Lung (tissue), 12 donors: ENCODE measurements around the gene CDH13. TPM values are rescaled to one million over a fixed set of nuclear protein-coding genes. Genes with fewer than 3 reads are reported as not detected.

Experiments used
- ATAC-seq: fragments of 200-7000 bp; cut with Tn5 transposase; one replicate; pipeline ENCODE4 v1.9.1; 2020; ENCODE audit warnings: moderate number of reproducible peaks; ENCODE audit not compliant: insufficient read depth, low FRiP score
- DNase-seq, 3 donors: peaks; one replicate each; pipeline ENCODE4 v3.0.0-alpha.2; 2013 to 2017
- H3K27ac ChIP-seq, 2 donors: one replicate each; pipeline ENCODE4 v1.5.1; 2013; ENCODE audit warnings: mild to moderate bottlenecking in 2 of 2, moderate library complexity in 2 of 2, control low read depth in 1 of 2, inconsistent platforms in 1 of 2, low read depth in 1 of 2, low read length in 1 of 2
- H3K27me3 ChIP-seq, 3 donors: one replicate each; pipeline ENCODE4 v1.5.1; 2013; ENCODE audit warnings: low read length in 2 of 3; ENCODE audit not compliant: control insufficient read depth in 3 of 3, insufficient read depth in 3 of 3
- H3K36me3 ChIP-seq, 4 donors: one replicate each; pipeline ENCODE4 v1.5.1; 2013; ENCODE audit warnings: low read length in 4 of 4, mild to moderate bottlenecking in 1 of 4, moderate library complexity in 1 of 4; ENCODE audit not compliant: control insufficient read depth in 4 of 4, insufficient read depth in 4 of 4
- H3K4me1 ChIP-seq, 5 donors: one replicate each; pipeline ENCODE4 v1.5.1; 2013; ENCODE audit warnings: low read length in 5 of 5, mild to moderate bottlenecking in 2 of 5, moderate library complexity in 1 of 5; ENCODE audit not compliant: control insufficient read depth in 5 of 5, insufficient read depth in 5 of 5
- H3K4me3 ChIP-seq: one replicate; pipeline ENCODE4 v1.5.1; 2013; ENCODE audit warnings: mild to moderate bottlenecking, control low read depth, moderate library complexity
- H3K9ac ChIP-seq, 2 donors: one replicate each; pipeline ENCODE4 v1.5.1; 2013; ENCODE audit warnings: low read length in 2 of 2, control low read depth in 1 of 2; ENCODE audit not compliant: insufficient read depth in 1 of 2
- H3K9me3 ChIP-seq, 4 donors: one replicate each; pipeline ENCODE4 v1.5.1; 2013; ENCODE audit warnings: low read length in 3 of 4, mild to moderate bottlenecking in 1 of 4, moderate library complexity in 1 of 4; ENCODE audit not compliant: control insufficient read depth in 4 of 4, insufficient read depth in 3 of 4
- WGBS, 2 donors: extraction: QIAGEN DNeasy Blood & Tissue Kit; methylation state at CpG; one replicate each; pipeline ENCODE4 v1.1.7; 2013; 5-methylcytosine and 5-hydroxymethylcytosine counted together
- polyA plus RNA-seq, 2 donors: library from polyadenylated mRNA; stranded (reverse); fragments of 200-250 nt; gene quantifications; one replicate each; pipeline ENCODE4 v1.2.1, GENCODE V29; 2013
- total RNA-seq, 2 donors: library from RNA; depleted of rRNA in 1 of 2; stranded (reverse); fragments of >200 nt in 1 of 2; gene quantifications; one replicate each; pipeline ENCODE4 v1.2.1, GENCODE V29; 2014 to 2021
- TF ChIP-seq, protein P1 (sequence below): IDR thresholded peaks from 2 replicates; pipeline ENCODE4 v1.5.1; 2012; ENCODE audit warnings: mild to moderate bottlenecking; ENCODE audit errors: control extremely low read depth, extremely low read depth
- donor health status: control.
- donor health status: control.
- donor health status: Bipolar disorder and iron deficiency.
- donor health status: healthy.
- donor health status: DM: yes; HTN: yes; CAD: no.

CDH13 gene
- total and polyA plus RNA-seq, 4 donors: 2.1 to 12.3 (median 7.3) TPM

DNA sequence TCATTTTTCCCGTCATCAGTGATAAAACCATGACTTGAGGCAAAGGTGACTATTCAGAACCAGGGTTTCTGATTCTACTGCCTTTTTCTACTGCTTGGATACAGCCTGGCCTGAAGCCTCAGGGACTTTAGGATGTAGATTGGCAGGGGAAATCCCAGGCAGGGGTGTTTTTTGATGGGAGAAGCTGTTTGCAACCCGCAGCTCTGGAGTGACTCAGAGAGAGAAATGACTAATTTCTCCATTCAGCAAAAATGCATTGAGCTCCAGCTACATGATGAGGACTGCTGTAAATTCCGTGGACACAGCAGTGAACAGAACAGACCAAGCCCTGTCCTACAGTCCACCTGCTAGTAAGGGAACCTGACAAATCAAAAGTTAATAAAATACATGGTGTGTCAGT is 560.6 kb downstream of the CDH13 start:
- WGBS, 2 donors: 70 to 82% methylated on average over 3 of the region's 3 CpGs
- TF ChIP-seq, protein P1, sequence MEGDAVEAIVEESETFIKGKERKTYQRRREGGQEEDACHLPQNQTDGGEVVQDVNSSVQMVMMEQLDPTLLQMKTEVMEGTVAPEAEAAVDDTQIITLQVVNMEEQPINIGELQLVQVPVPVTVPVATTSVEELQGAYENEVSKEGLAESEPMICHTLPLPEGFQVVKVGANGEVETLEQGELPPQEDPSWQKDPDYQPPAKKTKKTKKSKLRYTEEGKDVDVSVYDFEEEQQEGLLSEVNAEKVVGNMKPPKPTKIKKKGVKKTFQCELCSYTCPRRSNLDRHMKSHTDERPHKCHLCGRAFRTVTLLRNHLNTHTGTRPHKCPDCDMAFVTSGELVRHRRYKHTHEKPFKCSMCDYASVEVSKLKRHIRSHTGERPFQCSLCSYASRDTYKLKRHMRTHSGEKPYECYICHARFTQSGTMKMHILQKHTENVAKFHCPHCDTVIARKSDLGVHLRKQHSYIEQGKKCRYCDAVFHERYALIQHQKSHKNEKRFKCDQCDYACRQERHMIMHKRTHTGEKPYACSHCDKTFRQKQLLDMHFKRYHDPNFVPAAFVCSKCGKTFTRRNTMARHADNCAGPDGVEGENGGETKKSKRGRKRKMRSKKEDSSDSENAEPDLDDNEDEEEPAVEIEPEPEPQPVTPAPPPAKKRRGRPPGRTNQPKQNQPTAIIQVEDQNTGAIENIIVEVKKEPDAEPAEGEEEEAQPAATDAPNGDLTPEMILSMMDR: no peak

DNA sequence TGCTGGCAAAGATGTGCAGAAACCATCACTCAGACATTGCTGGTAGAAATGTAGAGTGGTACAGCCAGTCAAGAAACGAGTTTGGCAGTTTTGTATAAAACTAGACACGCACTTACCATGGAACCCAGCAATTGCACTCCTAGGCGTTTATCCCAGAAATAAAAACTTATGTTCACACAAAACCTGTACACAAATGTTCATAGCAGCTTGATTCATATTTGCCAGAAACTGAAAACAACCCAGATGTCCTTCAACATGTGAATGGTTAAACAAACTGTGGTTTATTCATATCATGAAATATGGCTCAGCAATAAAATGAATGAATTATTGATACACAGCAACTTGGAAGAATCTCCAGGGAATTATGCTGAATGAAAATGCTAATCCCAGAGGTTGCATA is 570.0 kb downstream of the CDH13 start:
- H3K4me1 ChIP-seq: no peaks in the 10 kb centered on the region
- no peaks in the 10 kb centered on the region for H3K36me3 ChIP-seq
- no peak for ATAC-seq
- no peaks in the 10 kb centered on the region for H3K9me3 ChIP-seq
- no peak for DNase-seq
- WGBS, 2 donors: 84 to 86% methylated on average over 3 of the region's 3 CpGs
- H3K27me3 ChIP-seq: no peaks in the 10 kb centered on the region
- H3K9ac ChIP-seq: no peak overlapping the region
- TF ChIP-seq, protein P1: no peak
- H3K4me3 ChIP-seq: no peak overlapping the region
- no peak overlapping the region for H3K27ac ChIP-seq

More for the DNA sequence above, 560.6 kb downstream of the CDH13 start:
- Histone ChIP-seq H3K27me3 (no peaks in the 10 kb centered on the region), H3K4me3 (no peak overlapping the region), H3K36me3 (no peaks in the 10 kb centered on the region), H3K27ac (no peak overlapping the region), H3K4me1 (no peaks in the 10 kb centered on the region), H3K9ac (no peak overlapping the region), H3K9me3 (no peaks in the 10 kb centered on the region)
- no peak for ATAC-seq
- no peak for DNase-seq

DNA sequence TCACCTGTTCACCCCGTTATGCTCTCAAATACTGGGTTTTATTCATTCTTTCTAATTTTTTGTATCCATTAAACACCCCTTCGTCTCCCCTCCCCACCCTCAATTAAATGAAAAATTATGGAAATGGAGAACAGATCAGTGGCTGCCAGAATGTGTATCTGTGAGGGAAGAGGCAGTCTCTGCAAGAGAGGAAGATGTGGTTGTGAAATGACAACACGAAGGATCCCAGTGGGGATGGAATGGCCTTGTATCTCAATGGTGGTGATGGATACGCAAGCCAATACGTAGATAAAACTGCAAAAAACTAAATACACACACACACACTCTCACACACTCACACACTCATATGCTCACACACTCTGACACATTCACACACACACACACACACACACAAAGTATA is 570.7 kb downstream of the CDH13 start:
- Histone ChIP-seq H3K36me3 (no peaks in the 10 kb centered on the region), H3K4me3 (no peak overlapping the region), H3K4me1 (no peaks in the 10 kb centered on the region), H3K9me3 (no peaks in the 10 kb centered on the region), H3K27me3 (no peaks in the 10 kb centered on the region), H3K9ac (no peak overlapping the region), H3K27ac (no peak overlapping the region)
- no peak for DNase-seq
- TF ChIP-seq, protein P1: no peak
- WGBS, 2 donors: 91 to 96% methylated on average over 5 of the region's 5 CpGs
- ATAC-seq: no peak

DNA sequence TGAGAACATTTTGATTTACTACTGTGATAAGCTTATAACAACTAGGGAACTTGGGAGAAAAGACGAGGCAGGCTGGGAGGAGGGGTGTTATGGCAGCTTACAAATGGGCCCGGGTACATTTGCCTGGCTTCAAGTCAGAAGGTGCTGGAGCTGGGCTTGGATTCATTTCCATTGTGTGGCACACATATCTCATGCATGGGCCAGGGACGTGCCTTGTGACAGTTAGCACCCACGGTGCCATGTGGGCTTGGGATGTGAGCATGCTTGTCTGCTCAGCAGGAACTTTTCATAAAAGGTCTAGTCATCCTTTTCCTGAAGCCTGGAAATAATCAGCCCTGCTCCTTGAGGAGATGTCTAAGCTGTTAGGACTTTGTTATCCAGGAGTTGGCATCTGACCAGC is 572.2 kb downstream of the CDH13 start:
- no peak for DNase-seq
- Histone ChIP-seq H3K9ac (no peak overlapping the region), H3K36me3 (no peaks in the 10 kb centered on the region), H3K27ac (no peak overlapping the region), H3K4me1 (no peaks in the 10 kb centered on the region), H3K4me3 (no peak overlapping the region), H3K27me3 (no peaks in the 10 kb centered on the region), H3K9me3 (no peaks in the 10 kb centered on the region)
- WGBS, 2 donors: 78 to 83% methylated on average over 4 of the region's 4 CpGs
- no peak for ATAC-seq
- TF ChIP-seq, protein P1: no peak
